GM18868 (cell line): ENCODE results near the gene UBE2G1.
"Not testable (repeated sequence)": the region's sequence is repeated elsewhere in the genome, so short reads cannot be mapped to it uniquely, and the experiment has no call there.

Experiments
- ATAC-seq: cut with Tn5 transposase; IDR thresholded peaks from one replicate; pipeline ENCODE4 v1.9.1; 2021; ENCODE audit warnings: mild to moderate bottlenecking, moderate library complexity; ENCODE audit not compliant: unreplicated experiment

The UBE2G1 gene, protein sequence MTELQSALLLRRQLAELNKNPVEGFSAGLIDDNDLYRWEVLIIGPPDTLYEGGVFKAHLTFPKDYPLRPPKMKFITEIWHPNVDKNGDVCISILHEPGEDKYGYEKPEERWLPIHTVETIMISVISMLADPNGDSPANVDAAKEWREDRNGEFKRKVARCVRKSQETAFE

GRCh38 chr17:4366327-4367063 lies at the start of gene UBE2G1:
UBE2G1 (minus strand) TSS chr17:4366675; CDS start chr17:4366316, 359 bp downstream.
- peak; percentile 72 for ATAC-seq

DNA sequence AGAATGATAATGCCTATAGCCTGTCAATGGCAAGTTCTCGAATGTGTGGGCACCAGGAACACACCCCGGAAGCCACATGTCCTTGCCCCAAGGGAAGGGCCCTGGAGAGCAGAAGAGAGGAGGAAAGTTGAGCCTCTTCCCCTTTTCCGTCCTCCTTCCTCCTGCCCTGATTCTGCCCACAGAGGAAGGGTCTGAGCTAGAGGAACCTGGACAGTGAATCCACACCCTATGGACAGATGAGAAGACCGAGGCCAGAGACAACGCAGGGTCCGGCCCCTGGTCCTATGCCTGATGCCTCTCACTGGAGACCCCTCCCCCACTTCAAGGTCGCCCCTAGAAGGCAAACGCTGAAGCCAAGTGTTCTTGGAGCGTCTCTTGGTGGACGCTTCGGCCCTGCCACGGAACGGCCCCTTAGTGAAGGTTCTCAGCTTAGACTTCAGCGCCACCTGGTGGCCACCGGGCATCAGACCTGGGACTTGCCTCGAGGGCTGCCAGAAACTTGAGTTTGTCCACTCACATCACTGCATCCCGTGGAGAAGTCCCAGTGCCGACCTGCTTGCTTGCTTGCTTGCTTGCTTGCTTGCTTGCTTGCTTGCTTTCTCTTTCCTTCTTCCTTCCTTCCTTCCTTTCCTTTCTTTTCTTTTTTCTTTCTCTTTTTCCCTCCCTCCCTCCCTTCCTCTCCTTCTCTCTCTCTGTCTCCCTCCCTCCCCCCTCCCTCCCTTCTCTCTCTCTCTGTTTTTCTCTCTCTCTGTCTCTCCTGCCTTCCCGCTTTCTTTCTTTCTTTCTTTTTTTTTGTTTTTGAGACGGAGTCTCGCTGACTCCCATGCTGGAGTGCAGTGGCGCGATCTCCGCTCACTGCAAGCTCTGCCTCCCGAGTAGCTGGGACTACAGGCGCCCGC lies 46.7 kb upstream of the UBE2G1 start:
- ATAC-seq: peak; percentile 48

- ATAC-seq: no peak
Observed at GRCh38 chr17:4411201-4411600, 44.7 kb upstream of the UBE2G1 start.

DNA sequence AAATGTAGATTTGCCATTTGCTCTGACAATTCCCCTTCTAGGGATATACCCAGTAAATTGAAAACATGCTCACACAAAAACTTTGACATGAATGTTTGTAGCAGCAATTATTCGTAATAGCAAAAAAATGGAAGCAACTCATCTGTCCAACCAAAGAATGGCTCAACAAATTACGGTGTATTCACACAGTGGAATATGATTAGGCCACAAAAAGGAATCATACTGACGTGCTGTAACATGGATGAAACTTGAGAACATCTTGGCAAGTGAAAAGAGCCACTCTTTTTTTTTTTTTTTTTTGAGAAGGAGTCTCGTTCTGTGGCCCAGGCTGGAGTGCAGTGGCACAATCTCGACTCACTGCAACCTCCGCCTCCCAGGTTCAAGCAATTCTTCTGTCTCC lies 43.2 kb upstream of the UBE2G1 start:
- ATAC-seq: no peak

DNA sequence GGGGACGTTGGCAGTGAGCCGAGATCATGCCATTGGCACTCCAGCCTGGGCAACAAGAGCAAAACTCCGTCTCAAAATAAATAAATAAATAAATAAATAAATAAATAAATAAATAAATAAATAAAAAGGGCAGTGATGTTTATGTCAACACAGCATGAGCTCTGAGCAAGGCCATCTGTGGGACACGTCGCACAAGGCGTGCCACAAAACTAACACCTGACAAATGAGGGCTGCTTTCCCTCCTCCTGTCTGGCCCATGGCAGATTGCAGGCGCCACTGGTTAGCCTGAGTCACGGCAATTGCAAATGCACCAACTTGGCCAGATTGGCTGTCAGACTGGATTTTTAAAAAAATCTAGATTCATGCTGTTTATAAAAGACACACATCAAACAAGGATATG lies 41.4 kb upstream of the UBE2G1 start:
- no peak for ATAC-seq

DNA sequence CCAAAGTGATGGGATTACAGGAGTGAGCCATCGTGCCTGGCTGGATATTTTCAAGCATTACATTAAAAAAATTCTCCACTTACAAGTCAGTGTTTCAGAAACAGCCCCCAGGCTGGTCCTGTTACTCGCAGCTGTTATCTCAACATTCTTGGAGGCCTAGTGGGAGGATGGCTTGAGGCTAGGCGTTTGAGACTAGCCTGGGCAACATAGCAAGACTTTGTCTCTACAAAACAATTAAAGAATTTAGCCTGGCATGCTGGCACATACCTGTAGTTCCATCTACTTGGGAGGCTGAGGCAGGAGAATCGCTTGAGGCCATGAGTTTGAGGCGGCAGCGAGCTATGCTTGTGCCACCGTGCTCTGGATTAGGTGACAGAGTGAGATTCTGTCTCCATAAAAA lies 40.7 kb upstream of the UBE2G1 start:
- ATAC-seq: no peak

- no peak for ATAC-seq
Observed at GRCh38 chr17:4406386-4406785, 39.9 kb upstream of the UBE2G1 start.

- no peak for ATAC-seq
Observed at GRCh38 chr17:4405699-4406098, 39.2 kb upstream of the UBE2G1 start.

GRCh38 chr17:4405038-4405669 lies 38.7 kb upstream of the UBE2G1 start:
- peak; percentile 48 for ATAC-seq

GRCh38 chr17:4397840-4398239 lies 31.4 kb upstream of the UBE2G1 start:
- no peak for ATAC-seq

GRCh38 chr17:4395111-4395478 lies 28.6 kb upstream of the UBE2G1 start:
- no peak for ATAC-seq

- no peak for ATAC-seq
Observed at GRCh38 chr17:4394208-4395110, 28.0 kb upstream of the UBE2G1 start.

DNA sequence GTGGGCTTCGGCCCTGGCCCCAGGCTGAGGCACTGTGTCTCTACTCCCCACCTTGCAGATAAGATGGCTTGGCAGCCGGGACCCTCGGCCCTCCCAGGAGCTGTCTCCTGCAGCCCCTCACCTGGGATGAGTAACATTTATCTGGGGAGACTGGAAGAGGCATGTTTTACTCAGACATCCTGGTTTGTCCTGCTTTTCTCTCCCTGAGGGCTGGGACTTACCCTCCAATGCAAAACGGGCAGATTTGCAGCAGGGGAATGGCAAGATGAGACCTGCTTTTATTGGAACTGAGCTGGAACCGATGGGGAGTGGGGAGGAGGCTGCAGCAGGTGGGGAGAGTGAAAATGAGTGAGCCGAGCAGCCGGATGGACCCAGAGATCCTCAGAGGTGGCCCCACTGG lies 27.3 kb upstream of the UBE2G1 start:
- no peak for ATAC-seq

DNA sequence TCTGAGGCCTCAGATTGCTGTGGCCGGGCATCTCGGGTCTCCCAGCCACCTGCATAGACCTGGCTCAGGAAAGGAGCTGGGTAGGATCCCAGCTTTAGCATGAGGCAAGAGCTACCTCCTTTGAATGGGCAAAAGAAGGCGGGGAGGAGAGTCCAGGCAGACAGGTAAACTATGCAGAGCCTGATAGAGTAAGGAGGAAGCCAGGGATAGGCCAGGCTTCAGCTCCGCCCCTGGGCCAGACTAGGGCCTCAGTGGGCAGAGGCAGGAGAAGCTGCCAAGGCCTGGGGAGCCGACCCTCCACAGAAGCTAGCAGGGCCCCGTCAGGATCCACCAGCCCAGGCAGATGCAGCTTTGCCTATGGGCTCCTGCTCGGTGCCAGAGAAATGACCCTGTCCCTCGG lies 22.6 kb upstream of the UBE2G1 start:
- no peak for ATAC-seq

GRCh38 chr17:4387137-4387536 lies 20.7 kb upstream of the UBE2G1 start:
- no peak for ATAC-seq

GRCh38 chr17:4386406-4386805 lies 19.9 kb upstream of the UBE2G1 start:
- ATAC-seq: no peak

DNA sequence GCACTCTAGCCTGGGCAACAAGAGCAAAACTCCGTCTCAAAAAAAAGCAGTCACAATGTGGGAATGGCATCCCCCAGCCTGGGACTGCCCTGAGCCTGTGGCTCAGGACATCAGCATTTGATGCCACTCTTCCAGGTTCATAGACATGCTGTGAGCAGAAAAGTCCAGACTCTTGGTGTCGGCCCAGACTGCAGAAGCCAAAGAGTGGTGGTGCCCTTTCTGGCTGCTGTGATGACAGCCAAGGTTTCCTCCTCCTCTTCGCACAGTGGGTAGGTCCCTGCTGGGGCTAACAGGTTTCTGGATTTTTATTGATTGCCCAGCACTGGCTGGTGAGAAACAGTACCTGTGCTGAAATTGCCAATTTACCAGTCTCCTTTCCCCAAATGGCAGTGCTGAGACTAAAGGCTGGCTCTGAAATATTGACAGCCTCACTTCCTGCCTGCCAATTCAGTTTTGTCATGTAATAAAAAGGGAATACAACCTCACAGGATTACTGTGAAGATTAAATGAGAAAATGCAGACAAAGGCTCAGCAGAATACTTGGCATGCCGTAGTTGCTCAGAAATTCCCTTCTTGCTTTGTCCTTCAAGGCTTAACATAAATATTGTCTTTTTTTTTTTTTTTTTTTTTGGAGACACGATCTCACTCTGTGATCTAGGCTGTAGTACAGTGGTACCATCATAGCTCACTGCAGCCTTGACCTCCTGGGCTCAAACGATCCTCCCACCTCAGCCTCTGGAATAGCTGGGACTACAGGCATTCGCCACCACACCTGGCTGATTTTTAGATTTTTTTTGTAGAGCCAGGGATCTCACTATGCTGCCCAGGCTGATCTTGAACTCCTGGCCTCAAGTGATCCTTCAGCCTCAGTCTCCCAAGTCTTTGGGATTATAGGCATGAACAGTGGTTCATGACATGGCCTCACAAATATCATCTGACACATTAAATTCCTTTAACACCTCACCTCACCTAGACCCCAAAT lies 15.5 kb upstream of the UBE2G1 start:
- ATAC-seq: no peak

- no peak for ATAC-seq
Observed at GRCh38 chr17:4378626-4379025, 12.2 kb upstream of the UBE2G1 start.

- not testable (repeated sequence) for ATAC-seq
Observed at GRCh38 chr17:4377247-4377646, 10.8 kb upstream of the UBE2G1 start.
